HEK293 (cell line): ENCODE results near the gene JKAMP.

Source experiments
- CTCF ChIA-PET: fragments of 350-600 bp; formaldehyde crosslinking; extraction: SDS; loops from one replicate; lab custom pipeline; 2021; ENCODE audit warnings: antibody characterized with exemption; lab: Yijun Ruan, JAX
- POLR2A ChIA-PET: fragments of 300-600 bp; formaldehyde crosslinking; extraction: SDS; loops from one replicate; lab custom pipeline; 2020; ENCODE audit warnings: antibody characterized with exemption, inconsistent platforms; lab: Yijun Ruan, JAX
- H3K27ac ChIP-seq: fragments of 200-500 bp; sonication (Bioruptor generic); 2 replicates; pipeline ENCODE4 v1.5.1; 2014; ENCODE audit warnings: low read depth, low read length, control low read depth, inconsistent platforms; ENCODE audit errors: extremely low read depth
- H3K36me3 ChIP-seq, 2 experiments: fragments of 200-500 bp in 1 of 2; sonication (Bioruptor generic) in 1 of 2; 1 replicate in 1 of 2; 2 replicates in 1 of 2; pipeline ENCODE4 v1.5.1; 2014 to 2017; ENCODE audit warnings: inconsistent platforms in 2 of 2, low read length in 2 of 2; ENCODE audit not compliant: control insufficient read depth in 2 of 2, insufficient read depth in 1 of 2
- H3K4me1 ChIP-seq: fragments of 200-500 bp; sonication (Bioruptor generic); 2 replicates; pipeline ENCODE4 v1.5.1; 2014; ENCODE audit warnings: mild to moderate bottlenecking, low read length, inconsistent platforms; ENCODE audit not compliant: control insufficient read depth, insufficient read depth
- H3K4me3 ChIP-seq: 2 replicates; pipeline ENCODE4 v1.5.1; 2011; ENCODE audit warnings: low read depth, mild to moderate bottlenecking, control low read depth, low read length, moderate library complexity
- H3K9me3 ChIP-seq: fragments of 200-500 bp; sonication (Bioruptor generic); 2 replicates; pipeline ENCODE4 v1.5.1; 2014; ENCODE audit warnings: low read depth, low read length, inconsistent platforms; ENCODE audit not compliant: control insufficient read depth, insufficient read depth
- GLI4 ChIP-seq: fragments of 450-650 bp; formaldehyde crosslinking; IDR thresholded peaks from 2 replicates; pipeline ENCODE4 v1.5.1; 2016; ENCODE audit warnings: missing biosample characterization, missing genetic modification characterization
- KLF10 ChIP-seq: fragments of 450-650 bp; IDR thresholded peaks from 2 replicates; pipeline ENCODE4 v1.5.1; 2018; ENCODE audit warnings: missing biosample characterization, mild to moderate bottlenecking, missing genetic modification characterization
- REPIN1 ChIP-seq: fragments of 450-650 bp; formaldehyde crosslinking; IDR thresholded peaks from 2 replicates; pipeline ENCODE4 v1.5.1; 2017; ENCODE audit warnings: missing biosample characterization, missing genetic modification characterization, low read depth
- SP2 ChIP-seq: fragments of 450-650 bp; formaldehyde crosslinking; IDR thresholded peaks from 2 replicates; pipeline ENCODE4 v1.5.1; 2016; ENCODE audit warnings: missing biosample characterization, missing genetic modification characterization
- ZBTB8A ChIP-seq: fragments of 450-650 bp; formaldehyde crosslinking; IDR thresholded peaks from 2 replicates; pipeline ENCODE4 v1.5.1; 2016; ENCODE audit warnings: missing biosample characterization, missing genetic modification characterization
- ZIC2 ChIP-seq: fragments of 450-650 bp; formaldehyde crosslinking; IDR thresholded peaks from 2 replicates; pipeline ENCODE4 v1.5.1; 2016; ENCODE audit warnings: missing biosample characterization, missing genetic modification characterization
- ZNF138 ChIP-seq: fragments of 450-650 bp; formaldehyde crosslinking; IDR thresholded peaks from 2 replicates; pipeline ENCODE4 v1.5.1; 2016; ENCODE audit warnings: missing biosample characterization, missing genetic modification characterization, borderline replicate concordance
- ZNF157 ChIP-seq: fragments of 450-650 bp; formaldehyde crosslinking; IDR thresholded peaks from 2 replicates; pipeline ENCODE4 v1.5.1; 2016; ENCODE audit warnings: missing biosample characterization, missing genetic modification characterization
- ZNF324 ChIP-seq: fragments of 450-650 bp; formaldehyde crosslinking; IDR thresholded peaks from 2 replicates; pipeline ENCODE4 v1.5.1; 2016; ENCODE audit warnings: missing biosample characterization, missing genetic modification characterization
- ZNF394 ChIP-seq: fragments of 450-650 bp; formaldehyde crosslinking; IDR thresholded peaks from 2 replicates; pipeline ENCODE4 v1.5.1; 2016; ENCODE audit warnings: missing biosample characterization, missing genetic modification characterization, mild to moderate bottlenecking, moderate library complexity, borderline replicate concordance
- ZNF510 ChIP-seq: fragments of 450-650 bp; formaldehyde crosslinking; IDR thresholded peaks from 2 replicates; pipeline ENCODE4 v1.5.1; 2018; ENCODE audit warnings: mild to moderate bottlenecking, missing genetic modification characterization, missing biosample characterization; ENCODE audit not compliant: insufficient replicate concordance
- ZNF521 ChIP-seq: fragments of 450-650 bp; formaldehyde crosslinking; IDR thresholded peaks from 2 replicates; pipeline ENCODE4 v1.5.1; 2017; ENCODE audit warnings: missing biosample characterization, mild to moderate bottlenecking, missing genetic modification characterization
- ZNF529 ChIP-seq: fragments of 450-650 bp; formaldehyde crosslinking; IDR thresholded peaks from 2 replicates; pipeline ENCODE4 v1.5.1; 2017; ENCODE audit warnings: missing genetic modification characterization, missing biosample characterization; ENCODE audit not compliant: insufficient replicate concordance
- ZNF558 ChIP-seq: fragments of 450-650 bp; formaldehyde crosslinking; IDR thresholded peaks from 2 replicates; pipeline ENCODE4 v1.5.1; 2016; ENCODE audit warnings: missing biosample characterization, missing genetic modification characterization
- ZNF626 ChIP-seq: fragments of 450-650 bp; sonication (Bioruptor Pico); formaldehyde crosslinking; IDR thresholded peaks from 2 replicates; pipeline ENCODE4 v1.5.1; 2018; ENCODE audit warnings: missing biosample characterization, missing genetic modification characterization, inconsistent platforms
- ZNF658 ChIP-seq: fragments of 450-650 bp; formaldehyde crosslinking; IDR thresholded peaks from 2 replicates; pipeline ENCODE4; 2016; ENCODE audit warnings: missing biosample characterization, missing genetic modification characterization
- ZNF76 ChIP-seq: fragments of 450-650 bp; formaldehyde crosslinking; IDR thresholded peaks from 2 replicates; pipeline ENCODE4; 2016; ENCODE audit warnings: low read depth, missing biosample characterization, missing genetic modification characterization, borderline replicate concordance
- ZNF791 ChIP-seq: fragments of 450-650 bp; formaldehyde crosslinking; IDR thresholded peaks from 2 replicates; pipeline ENCODE4 v1.5.1; 2016; ENCODE audit warnings: missing biosample characterization, missing genetic modification characterization
- ZXDB ChIP-seq: fragments of 450-650 bp; formaldehyde crosslinking; IDR thresholded peaks from 2 replicates; pipeline ENCODE4 v1.5.1; 2016; ENCODE audit warnings: missing biosample characterization, missing genetic modification characterization
- TF ChIP-seq, protein P1 (sequence below): fragments of 450-650 bp; formaldehyde crosslinking; IDR thresholded peaks from 2 replicates; pipeline ENCODE4 v1.5.1; 2016; ENCODE audit warnings: missing biosample characterization, missing genetic modification characterization
- TF ChIP-seq, protein P2 (sequence below): fragments of 450-650 bp; formaldehyde crosslinking; IDR thresholded peaks from 2 replicates; pipeline ENCODE4 v1.5.1; 2016; ENCODE audit warnings: missing biosample characterization, missing genetic modification characterization, borderline replicate concordance
- TF ChIP-seq, protein P3 (sequence below): fragments of 450-650 bp; formaldehyde crosslinking; IDR thresholded peaks from 2 replicates; pipeline ENCODE4 v1.5.1; 2017; ENCODE audit warnings: missing biosample characterization, missing genetic modification characterization
- TF ChIP-seq, protein P4 (sequence below): fragments of 450-650 bp; formaldehyde crosslinking; IDR thresholded peaks from 2 replicates; pipeline ENCODE4 v1.5.0; 2017; ENCODE audit warnings: missing biosample characterization, missing genetic modification characterization, borderline replicate concordance

The JKAMP gene

DNA sequence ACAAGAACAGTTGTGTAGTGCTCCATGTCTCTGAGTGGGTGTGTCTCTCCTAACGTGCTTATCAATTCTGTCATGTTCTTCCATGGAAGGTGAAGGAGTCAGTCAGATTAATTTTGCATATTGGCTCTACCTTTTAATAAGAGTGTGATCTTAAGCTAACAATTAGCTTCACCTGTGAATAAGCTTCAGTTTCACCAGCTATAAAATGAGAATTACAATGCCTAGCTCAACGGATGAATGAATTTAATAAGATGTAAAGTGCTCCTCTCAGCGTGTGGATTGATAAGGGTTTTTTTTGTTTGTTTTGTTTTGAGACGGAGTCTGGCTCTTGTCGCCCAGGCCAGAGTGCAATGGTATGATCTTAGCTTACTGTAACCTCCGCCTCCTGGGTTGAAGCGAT, 59.6 kb downstream of the JKAMP start (continued):
- TF ChIP-seq, protein P1, sequence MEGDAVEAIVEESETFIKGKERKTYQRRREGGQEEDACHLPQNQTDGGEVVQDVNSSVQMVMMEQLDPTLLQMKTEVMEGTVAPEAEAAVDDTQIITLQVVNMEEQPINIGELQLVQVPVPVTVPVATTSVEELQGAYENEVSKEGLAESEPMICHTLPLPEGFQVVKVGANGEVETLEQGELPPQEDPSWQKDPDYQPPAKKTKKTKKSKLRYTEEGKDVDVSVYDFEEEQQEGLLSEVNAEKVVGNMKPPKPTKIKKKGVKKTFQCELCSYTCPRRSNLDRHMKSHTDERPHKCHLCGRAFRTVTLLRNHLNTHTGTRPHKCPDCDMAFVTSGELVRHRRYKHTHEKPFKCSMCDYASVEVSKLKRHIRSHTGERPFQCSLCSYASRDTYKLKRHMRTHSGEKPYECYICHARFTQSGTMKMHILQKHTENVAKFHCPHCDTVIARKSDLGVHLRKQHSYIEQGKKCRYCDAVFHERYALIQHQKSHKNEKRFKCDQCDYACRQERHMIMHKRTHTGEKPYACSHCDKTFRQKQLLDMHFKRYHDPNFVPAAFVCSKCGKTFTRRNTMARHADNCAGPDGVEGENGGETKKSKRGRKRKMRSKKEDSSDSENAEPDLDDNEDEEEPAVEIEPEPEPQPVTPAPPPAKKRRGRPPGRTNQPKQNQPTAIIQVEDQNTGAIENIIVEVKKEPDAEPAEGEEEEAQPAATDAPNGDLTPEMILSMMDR (tag by site-specific recombination): no peak
- TF ChIP-seq GLI4 (tag by site-specific recombination) (no peak), ZNF521 (no peak), ZXDB (peak; percentile 83), ZNF558 (tag by site-specific recombination) (no peak), REPIN1 (no peak), SP2 (tag by site-specific recombination) (no peak), ZNF529 (tag by site-specific recombination) (no peak), ZBTB8A (peak; percentile 36; the same call in 1 of the 2 replicates), ZNF324 (no peak), ZNF76 (tag by site-specific recombination) (no peak), ZNF626 (tag by site-specific recombination) (no peak), ZNF510 (tag by site-specific recombination) (no peak), ZNF138 (tag by site-specific recombination) (no peak), ZNF658 (tag by site-specific recombination) (no peak), KLF10 (tag by site-specific recombination) (peak; percentile 80)
- TF ChIP-seq, protein P2, sequence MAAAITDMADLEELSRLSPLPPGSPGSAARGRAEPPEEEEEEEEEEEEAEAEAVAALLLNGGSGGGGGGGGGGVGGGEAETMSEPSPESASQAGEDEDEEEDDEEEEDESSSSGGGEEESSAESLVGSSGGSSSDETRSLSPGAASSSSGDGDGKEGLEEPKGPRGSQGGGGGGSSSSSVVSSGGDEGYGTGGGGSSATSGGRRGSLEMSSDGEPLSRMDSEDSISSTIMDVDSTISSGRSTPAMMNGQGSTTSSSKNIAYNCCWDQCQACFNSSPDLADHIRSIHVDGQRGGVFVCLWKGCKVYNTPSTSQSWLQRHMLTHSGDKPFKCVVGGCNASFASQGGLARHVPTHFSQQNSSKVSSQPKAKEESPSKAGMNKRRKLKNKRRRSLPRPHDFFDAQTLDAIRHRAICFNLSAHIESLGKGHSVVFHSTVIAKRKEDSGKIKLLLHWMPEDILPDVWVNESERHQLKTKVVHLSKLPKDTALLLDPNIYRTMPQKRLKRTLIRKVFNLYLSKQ (tag by site-specific recombination): no peak
- TF ChIP-seq, protein P3, sequence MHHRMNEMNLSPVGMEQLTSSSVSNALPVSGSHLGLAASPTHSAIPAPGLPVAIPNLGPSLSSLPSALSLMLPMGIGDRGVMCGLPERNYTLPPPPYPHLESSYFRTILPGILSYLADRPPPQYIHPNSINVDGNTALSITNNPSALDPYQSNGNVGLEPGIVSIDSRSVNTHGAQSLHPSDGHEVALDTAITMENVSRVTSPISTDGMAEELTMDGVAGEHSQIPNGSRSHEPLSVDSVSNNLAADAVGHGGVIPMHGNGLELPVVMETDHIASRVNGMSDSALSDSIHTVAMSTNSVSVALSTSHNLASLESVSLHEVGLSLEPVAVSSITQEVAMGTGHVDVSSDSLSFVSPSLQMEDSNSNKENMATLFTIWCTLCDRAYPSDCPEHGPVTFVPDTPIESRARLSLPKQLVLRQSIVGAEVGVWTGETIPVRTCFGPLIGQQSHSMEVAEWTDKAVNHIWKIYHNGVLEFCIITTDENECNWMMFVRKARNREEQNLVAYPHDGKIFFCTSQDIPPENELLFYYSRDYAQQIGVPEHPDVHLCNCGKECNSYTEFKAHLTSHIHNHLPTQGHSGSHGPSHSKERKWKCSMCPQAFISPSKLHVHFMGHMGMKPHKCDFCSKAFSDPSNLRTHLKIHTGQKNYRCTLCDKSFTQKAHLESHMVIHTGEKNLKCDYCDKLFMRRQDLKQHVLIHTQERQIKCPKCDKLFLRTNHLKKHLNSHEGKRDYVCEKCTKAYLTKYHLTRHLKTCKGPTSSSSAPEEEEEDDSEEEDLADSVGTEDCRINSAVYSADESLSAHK (tag by site-specific recombination): peak; percentile 93

DNA sequence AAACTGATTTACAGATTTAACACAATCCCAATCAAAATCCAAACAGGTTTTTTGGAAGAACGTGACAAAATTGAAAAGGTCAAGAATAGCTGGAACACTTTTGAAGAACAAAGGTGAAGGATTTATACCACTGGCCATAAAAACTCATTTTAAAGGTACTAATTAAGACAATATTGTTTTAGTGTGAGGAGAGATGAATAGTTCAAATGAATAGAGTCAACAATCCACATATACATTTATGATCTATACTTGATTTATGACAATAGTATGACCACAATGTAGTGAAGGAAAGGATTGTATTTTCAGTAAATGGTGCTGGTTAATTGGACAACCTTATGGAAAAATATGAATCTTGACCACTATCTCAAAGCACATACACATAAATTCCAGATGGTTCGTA, 63.0 kb downstream of the JKAMP start:
- Histone ChIP-seq H3K4me1 (peaks cover 13% of the 10 kb centered on the region; the same call in 1 of the 2 replicates), H3K9me3 (no peaks in the 10 kb centered on the region), H3K27ac (no peak overlapping the region), H3K4me3 (no peak overlapping the region), H3K36me3 (no peaks in the 10 kb centered on the region)
- ChIA-PET POLR2A (no interaction called here), CTCF (interaction anchor here (0.6 to 1.7 kb wide), 4 partner anchors 29 to 337 kb away, joined by 3 to 8 read pairs (median 4); partner anchors contain the start of gene CCDC175)
- TF ChIP-seq ZNF157 (no peak), ZNF791 (tag by site-specific recombination) (no peak), ZIC2 (no peak), ZNF394 (tag by site-specific recombination) (no peak)
- TF ChIP-seq, protein P4, sequence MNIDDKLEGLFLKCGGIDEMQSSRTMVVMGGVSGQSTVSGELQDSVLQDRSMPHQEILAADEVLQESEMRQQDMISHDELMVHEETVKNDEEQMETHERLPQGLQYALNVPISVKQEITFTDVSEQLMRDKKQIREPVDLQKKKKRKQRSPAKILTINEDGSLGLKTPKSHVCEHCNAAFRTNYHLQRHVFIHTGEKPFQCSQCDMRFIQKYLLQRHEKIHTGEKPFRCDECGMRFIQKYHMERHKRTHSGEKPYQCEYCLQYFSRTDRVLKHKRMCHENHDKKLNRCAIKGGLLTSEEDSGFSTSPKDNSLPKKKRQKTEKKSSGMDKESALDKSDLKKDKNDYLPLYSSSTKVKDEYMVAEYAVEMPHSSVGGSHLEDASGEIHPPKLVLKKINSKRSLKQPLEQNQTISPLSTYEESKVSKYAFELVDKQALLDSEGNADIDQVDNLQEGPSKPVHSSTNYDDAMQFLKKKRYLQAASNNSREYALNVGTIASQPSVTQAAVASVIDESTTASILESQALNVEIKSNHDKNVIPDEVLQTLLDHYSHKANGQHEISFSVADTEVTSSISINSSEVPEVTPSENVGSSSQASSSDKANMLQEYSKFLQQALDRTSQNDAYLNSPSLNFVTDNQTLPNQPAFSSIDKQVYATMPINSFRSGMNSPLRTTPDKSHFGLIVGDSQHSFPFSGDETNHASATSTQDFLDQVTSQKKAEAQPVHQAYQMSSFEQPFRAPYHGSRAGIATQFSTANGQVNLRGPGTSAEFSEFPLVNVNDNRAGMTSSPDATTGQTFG (tag by site-specific recombination): no peak
